Pons (tissue), 1 donor: ENCODE data around the gene DHFR2.
A peak's percentile ranks its signal among the peaks of the same experiment; 100 is the strongest.
"Not testable (repeated sequence)": the region's sequence is repeated elsewhere in the genome, so short reads cannot be mapped to it uniquely, and the experiment has no call there.

Experiments used
- DNase-seq: peaks from one replicate; pipeline ENCODE4 v3.0.0-alpha.2; 2016; ENCODE audit warnings: low spot score

The DHFR2 gene

DNA sequence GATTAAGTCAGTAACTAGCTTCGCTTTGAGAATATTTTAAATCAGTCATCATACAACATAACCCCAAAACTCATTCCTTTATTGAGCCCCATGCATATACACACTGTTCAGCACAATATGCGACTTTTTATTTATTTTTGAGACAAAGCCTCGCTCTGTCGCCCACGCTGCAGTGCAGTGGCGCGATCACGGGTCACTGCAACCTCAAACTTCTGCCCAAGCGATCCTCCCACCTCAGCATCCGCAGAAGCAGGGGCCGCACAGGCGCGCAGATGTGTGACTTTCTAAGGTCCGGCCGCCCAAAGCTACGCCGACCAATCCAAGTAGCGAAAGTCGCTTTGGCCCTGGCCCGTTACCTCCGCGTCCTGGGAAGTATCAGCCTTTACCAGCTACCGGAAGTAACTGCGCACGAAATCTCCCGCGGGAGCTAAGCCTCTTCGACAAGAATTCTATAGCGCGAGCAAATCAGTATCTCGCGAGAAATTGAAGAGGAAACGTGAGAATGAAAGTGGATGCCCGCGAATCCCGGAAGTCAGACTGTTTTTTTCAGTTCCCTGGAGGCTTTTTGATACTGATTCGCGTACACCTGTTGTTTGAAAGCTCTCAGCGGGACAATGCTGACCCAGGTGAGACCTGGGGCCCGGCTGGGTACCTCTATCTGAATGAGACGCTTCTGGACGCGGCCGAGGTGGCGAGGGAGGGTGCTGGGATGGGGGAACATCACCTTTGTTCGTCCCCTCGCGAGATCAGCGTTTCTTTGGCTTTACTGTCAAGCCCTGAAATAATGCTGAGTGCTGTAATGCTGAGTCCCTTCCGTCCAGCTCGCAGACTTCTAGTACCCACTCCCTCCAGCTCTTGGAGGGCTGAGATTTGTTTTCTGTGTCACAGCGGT is at the start of gene DHFR2, which contains the start of gene NSUN3:
Gene DHFR2 (minus strand): TSS at position 404 of the 892 bp plus-strand sequence. CDS start 1,405 bp downstream, outside the sequence.
Gene NSUN3 (plus strand): TSS at position 549 of the 892 bp plus-strand sequence. CDS start 66 bp downstream, at position 615.
- DNase-seq = peak; percentile 94

DNA sequence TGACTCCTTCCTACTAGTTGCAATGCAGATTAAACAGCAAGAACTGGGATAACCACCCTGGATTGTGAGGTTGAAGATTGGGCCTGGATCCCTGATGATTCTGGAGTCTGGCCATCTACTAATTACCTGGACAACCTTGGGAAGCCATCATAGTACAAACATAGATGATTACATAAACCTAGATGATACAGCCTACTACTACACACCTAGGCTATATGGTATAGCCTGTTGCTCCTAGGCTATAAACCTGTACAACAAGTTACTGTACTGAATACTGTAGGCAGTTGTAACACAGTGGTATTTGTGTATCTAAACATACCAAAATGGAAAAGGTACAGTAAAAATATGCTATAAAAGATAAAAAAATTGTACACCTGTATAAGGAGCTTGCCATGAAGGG is 48.1 kb upstream of the DHFR2 start:
- no peak for DNase-seq

DNA sequence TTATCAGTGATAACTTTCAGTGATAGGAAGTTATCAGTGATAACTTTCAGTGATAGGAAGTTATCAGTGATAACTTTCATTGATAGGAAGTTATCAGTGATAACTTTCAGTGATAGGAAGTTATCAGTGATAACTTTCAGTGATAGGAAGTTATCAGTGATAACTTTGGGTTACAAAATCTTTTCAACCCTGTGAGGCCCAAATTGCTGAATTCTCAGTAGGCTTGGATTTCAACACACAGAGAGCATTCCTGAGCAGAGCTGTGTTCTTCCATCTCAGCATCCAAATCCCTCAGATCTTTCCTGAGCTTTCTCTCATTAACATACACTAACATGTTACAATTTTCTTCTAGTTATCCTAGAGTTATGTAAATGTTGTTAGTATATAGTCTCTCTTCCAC is 47.5 kb upstream of the DHFR2 start:
- DNase-seq = not testable (repeated sequence)

DNA sequence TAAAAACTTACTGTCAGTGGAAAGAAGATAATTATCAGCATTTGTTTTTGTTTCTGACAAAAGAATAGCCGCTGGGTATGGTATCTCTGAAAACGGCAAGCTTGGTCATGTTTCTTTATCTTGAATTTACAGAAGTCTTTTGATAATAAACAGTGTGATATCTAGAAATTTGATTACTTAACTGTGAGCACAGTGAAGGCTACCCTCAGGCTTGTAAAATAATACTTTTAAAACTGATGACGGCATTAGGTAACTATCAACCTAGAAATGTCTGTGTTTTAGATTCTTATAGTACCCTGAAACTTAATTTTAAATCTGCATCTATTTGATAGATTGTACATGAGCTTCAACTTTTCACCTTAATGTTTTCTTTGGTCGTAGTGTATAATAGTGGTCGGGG is 43.6 kb upstream of the DHFR2 start:
- DNase-seq = no peak

DNA sequence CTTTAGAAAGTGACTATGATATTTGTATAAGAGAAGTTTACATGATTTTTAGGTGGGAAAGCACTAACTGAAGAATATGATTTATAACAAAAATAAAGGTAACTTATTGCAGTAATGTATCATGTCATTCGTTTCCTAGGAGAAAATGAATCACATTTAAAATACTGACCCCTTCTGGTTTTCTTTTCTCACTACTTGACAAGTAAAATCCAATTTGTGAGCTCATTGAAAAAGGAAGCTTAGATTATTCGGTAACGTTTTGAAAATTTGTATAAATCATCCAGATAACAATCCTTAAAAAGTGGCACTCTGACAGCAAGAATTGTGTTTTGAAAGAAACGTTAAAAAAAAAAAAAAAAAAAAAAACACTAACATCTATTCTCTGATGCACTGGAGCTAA is 39.1 kb upstream of the DHFR2 start:
- DNase-seq = no peak

DNA sequence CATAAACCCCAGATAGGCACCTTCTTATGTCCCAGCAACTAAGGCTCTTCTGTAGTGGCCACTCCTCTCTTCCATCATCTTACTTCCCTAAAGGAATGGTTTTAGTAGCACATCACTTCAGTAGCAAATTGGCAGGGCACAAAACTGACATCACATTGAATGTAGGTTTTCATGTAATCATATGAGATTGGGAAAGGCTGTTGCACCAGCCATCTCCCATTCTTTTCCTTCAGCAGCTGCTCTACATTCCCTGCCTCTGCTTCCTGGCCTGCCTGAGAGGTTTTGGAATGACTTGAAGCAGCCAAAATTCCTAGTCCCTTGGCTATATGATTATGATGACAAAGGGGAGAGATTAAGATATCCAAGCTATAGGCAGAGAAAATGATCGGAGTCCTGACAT is 36.6 kb upstream of the DHFR2 start:
- DNase-seq = no peak

DNA sequence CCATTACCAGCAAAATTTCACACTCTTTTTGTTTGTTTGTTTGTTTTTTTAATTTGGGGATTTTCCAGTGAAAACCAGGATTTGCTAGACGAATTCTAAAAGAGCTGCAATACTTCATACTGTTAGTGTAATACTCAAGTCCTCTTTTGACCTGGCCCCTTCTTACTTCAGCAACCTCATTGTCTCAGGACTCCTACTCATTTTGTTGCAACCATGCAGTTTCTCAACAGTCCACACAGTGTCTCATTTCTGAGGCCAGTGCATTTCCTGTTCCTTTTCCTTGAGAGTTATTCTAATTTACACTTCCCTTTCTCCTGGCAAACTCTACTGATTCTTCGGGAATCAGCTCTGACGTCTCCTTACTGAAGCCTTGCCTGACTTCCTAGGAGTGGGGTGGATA is 35.7 kb upstream of the DHFR2 start:
- peak; percentile 9 for DNase-seq

DNA sequence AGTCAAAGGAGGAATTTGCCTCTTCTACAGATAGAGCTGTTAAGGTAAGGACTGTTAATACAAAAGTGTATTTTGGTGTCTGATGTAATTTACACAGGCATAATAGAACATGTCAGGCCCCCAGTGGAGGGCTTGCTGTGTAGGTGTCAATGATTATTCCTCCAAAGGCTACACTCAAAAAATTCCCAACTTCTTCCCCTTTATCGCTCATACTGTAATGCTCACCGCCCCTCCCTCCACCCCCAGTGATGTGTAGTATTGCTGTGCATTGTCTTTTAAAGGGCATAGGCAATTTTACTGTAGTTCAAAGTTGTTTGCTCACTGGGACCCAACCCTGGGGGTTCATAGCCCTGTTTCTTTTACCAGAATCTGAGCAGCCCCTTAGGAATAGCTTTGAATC is 32.4 kb upstream of the DHFR2 start:
- no peak for DNase-seq

DNA sequence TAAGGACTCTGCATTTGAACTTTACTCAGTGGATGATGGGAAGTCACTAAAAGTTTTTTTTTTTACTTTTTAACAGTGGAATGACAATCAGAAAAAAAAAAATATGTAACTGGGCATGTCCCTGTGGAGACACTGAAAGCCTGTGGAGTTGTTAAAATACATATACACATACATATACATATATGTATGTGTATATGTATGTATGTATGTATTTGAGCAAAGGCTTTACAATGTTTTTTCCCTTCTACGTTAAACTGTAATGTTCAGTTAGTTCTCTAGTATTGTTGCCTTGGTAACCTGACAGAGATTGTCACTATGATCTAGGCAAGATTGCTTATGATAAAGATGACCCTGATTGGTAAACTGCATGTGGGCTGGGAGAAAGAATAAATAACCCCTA is 30.4 kb upstream of the DHFR2 start:
- no peak for DNase-seq

DNA sequence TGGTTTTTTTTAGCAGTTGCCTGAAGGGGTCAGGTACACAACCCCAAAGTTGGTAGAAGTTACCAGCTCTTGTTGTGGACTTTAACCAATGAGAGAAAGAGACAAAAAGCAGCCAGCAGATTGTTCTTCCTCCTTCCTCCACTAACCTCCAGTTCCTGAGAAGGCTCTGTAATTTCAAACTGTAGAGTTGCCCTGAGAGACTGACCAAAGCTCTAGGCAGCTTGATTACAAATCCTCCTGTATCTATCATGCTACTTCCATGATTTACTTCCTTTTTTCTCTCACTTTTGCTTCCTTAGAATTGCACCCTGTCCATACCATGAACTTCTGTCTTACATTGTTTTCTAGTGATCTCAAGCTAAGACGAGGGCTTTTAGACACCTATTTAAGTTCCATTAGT is 29.4 kb upstream of the DHFR2 start:
- no peak for DNase-seq

DNA sequence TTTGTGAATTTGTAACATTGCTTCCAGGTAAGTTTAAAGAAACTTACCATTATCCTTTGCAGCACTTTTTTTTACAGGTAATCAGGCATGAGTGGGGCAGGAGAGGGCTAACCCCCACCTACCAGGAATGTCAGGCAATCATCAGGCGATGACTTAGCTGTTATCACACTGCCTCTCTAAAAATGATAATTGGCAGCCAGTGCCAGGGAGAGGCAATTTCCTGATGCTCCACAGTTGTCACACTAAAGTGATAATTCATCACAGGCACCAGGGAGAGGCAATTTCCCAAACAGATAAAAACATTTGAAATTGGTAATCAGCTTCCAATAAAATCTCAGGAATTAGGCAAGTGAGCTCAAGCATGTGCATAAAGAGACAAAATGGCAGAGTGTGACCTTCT is 26.4 kb upstream of the DHFR2 start:
- DNase-seq = no peak

DNA sequence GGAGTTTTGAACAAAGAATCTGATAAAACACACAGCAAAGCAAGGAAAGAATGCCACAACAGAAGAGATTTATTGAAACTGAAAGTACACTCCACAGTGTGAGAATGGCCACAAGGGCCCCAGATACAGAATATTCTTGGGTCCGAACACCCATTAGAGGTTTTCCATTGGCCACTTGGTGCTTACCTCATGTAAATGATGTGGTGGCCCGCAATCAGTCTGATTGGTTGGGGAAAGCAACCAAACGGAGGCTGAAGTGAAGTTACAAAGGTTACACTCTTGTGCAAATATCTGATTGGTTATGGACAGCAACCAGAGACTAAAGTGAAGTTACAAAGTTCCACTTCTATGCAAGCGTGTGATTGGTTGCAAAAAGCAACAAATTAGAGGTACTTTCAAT is 20.5 kb upstream of the DHFR2 start:
- DNase-seq = no peak

DNA sequence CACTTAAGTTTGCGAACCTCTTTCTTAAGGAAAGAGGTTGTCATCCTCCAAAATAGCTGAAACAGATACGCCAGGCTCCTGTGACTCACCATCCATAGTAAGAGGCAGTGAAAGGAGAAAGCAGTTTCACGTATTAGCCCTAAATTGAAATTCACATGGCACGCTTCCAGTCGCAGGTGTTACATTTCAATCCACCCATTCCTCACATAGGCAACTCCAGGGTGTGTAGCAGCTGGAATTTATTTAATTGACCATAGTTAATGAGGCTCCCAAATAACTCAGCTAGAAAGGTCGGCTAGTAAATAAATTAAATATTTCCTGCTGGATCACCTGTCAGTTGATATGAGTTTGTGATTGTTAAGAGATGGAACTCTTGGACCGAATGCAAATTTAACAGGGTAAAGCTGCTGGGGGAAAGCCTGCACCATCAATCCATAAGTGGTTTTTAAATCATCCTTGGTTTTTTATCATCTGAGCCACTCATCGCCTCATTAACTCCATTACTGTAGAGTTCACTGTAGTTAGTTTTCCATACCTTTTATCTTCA is 19.7 kb upstream of the DHFR2 start:
- no peak for DNase-seq

DNA sequence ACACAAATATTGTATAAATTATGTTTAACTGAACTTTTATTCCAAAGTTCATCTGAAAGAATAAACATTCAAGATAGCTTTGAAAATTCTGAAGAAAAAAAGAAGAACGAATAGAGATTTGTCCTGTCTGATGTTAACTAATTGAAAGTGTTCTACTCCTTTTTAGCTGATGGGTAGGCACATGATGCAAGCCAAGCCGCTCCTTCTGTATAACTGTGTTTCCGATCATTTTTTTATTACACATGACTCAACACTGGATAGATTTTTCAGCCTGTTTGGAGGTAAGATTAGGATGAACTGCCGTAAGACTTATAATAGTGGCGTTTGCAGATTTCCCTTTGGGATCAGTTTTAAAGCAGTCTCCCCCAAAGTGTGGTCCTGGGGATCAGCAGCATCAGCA is 19.2 kb upstream of the DHFR2 start:
- no peak for DNase-seq

DNA sequence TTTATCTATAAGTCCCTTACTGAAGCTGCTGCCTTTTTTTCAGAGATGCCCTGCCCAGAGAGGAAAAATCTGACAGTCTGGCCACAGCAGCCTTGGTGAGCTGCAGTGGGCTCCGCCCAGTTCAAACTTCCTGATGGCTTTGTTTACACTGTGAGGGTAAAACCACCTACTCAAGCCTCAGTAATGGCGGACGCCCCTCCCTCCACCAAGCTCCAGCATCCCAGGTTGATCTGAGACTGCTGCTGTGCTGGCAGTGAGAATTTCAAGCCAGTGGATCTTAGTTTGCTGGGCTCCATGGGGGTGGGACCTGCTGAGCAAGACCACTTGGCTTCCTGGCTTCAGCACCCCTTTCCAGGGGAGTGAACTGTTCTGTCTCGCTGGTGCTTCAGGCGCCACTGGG is 17.8 kb upstream of the DHFR2 start:
- not testable (repeated sequence) for DNase-seq

DNA sequence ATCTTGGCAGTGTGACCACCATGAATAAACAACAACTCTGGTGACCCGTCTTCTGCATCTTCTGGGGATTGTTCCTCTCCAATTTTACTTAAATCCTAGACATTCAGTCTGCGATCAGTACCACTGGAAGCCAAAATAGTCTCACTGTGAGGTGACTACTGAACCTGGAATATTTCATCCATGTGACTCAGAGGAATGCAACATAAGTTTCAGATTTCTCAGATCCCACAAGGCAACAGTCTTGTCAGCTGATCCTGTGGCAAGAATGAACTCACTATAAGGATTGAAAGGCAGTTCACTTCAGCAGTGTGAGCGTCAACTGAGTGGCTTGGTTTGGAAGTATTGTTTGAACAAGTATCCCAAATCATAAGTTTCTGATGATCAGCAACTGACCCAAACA is 13.3 kb upstream of the DHFR2 start:
- DNase-seq = no peak

DNA sequence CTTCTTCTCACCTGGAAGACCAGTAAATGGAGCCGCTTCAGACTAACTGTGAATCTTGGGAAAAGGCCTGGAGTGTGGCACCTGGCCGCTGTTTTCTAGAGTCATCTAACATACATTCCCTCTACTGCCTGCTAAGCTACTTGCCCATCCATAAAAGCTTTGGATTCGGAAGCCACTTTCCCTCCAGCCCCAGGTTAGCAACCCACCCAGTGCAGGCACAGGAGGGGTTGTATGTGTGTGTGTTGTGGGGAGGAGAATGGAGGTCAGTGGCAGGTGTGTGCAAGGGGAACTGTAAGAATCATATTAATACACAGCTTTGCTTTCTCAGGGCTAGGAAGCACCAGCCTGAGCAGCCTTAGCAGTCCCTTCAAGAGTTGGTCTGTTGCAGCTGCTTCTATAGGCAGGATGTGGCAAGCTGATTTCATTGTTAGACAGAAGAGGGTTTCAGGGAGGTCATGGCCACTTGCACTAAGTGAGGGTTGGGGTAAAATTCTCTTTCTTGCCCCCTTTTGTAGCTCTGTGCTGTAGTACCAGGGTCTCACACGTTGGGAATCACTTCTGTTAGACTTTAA is 9.1 kb upstream of the DHFR2 start:
- no peak for DNase-seq

DNA sequence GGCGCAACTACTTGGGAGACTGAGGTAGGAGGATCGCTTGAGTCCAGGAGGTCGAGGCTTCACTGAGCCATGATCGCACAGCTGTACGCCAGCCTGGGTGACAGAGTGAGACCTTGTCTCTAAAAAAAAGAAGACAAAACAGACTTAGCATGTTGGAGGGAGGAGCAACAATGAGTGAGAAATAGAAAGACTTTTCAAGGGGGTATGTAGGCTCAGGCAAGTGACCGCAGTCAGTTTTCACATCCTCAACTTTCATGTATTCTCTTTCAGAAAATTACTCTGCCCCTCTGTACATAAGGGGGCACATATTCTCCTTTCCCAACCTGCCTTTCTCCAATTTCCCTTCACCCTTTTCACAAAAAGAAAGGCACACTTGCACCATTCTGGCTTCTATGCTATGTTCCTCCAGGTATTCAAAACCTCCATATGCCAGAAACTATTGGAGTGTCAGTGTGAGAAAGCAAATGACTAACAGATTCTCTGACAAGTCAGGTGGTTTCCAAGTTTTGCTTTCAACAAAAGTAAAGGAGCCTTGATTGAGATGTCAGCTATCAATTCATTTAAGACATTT is 7.7 kb upstream of the DHFR2 start:
- DNase-seq = no peak

DNA sequence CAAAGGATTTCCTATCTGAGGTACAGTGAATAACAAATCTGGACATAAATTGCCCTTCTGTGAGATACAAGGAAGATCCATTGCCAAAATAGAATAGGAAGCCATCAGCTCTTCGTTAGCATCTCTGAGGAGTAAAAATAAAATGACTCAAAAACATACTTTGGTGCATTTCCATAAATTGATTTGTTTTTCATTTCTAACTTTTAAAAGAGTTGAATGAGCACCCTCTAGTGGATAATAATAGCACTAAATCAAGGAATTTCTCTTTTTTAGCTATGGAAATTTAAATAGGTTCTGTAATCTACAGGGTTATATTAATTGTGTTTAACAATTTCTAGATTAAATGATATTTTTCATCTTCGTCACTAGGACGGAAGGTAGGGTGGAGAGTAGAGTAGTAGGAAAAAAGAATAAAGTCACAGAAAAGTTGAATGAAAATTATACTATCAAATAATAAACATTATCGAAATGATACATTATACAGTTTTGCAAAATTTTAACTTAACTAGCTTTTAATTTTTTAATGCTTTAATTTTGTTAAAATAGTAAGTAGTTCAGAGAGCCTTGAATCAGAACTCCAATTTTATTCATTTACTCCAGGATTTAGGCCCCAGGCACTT is 6.6 kb upstream of the DHFR2 start:
- peak; percentile 45 for DNase-seq

DNA sequence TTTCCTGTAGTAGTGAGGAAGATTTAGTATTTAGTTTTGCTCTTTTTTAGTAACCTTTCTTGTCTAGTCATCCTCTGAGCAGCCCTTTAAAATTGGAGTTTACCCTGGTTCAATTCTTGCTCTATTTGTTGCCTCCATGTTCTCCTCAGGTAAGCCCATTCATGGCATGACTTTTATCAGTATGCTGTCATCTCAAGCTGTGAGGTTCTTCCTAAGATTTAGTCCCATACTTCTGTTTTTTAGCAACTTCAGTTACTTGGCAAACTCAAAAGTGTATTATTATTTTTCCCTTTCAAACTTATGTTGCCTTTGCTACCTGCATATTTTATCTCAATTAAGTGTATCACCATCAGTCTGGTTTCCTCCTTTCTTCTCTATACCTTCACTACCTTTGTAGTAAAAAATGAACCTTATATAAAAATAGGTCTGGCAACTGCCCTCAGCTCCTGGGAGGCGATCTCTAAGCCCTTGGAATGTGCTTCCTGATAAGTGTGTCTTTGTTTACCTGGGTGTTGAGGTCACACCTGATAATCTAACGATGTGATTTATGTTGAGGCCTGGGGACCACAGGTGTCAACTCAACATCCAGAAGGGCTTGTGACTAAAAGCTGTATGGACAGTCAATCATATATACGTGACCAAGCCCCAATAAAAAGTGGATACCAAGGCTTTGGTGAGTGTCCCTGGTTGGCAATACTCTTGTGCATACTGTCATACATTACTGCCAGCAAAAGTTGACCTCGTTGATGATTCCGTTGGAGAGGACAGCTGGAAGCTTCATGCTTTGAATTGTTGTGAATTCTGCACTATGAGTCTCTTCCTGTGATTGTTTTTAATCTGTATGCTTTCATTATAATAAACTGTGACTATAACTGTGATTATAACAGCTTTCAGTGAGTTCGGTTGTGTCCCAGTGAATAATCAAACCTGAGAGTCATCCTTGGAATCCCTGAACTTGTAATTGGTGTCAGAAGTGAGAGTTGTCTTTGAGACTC is 4.1 kb upstream of the DHFR2 start:
- DNase-seq = no peak

DNA sequence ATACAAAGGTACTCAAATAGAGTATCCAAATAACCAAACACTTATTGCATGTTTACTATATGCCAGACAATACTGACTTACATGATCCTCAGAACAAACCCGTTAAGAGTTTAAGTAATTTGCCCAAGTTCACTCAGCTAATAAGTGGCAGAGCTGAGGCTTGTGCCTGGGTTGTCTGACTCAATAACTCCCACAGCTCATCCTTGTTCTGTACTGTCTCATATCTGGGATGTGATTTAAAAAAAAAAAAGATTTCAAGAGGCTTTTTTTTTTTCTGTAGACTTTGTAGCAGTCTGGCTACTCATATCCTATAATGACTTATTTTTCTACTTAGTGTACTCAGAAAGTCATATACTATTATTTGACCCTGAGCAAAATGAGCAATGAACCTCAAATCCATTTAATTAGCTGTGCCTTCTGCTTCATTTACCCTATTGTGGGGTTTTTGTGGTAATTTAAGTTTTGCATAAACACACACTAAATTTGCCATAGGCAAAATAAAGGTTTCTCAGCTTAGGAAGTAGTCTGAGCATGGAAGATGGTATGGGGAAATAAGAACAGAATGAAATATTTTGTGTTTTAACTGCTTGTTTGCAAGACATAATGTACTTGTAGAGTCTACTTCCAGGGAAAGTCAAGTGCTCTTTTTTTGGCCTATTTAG is 3.2 kb upstream of the DHFR2 start:
- no peak for DNase-seq
